K562 (cell line): ENCODE measurements around the gene LETM1. TPM values are rescaled to one million over a fixed set of nuclear protein-coding genes. Genes with fewer than 3 reads are reported as not detected.
A peak's percentile ranks its signal among the peaks of the same experiment; 100 is the strongest.

ENCODE experiments used
- ATAC-seq: fragments of 200-7000 bp; cut with Tn5 transposase; 3 replicates; pipeline ENCODE4 v1.9.1; 2020; ENCODE audit warnings: moderate library complexity
- BruUV-seq: library from RNA; stranded (reverse); fragments of 400-500 nt; replicated peaks from 2 replicates; lab custom pipeline; 2021; lab: Mats Ljungman, UMichigan
- CTCF ChIA-PET: fragments of 300-600 bp; formaldehyde crosslinking; extraction: SDS; loops from one replicate; lab custom pipeline; 2021; ENCODE audit warnings: low intra/inter-chr PET ratio; lab: Yijun Ruan, JAX
- POLR2A ChIA-PET: fragments of 300-600, 350-650 bp; sonication (Branson Sonifier 250); formaldehyde crosslinking; extraction: SDS; loops from one replicate; lab custom pipeline; 2021; ENCODE audit warnings: antibody characterized with exemption, inconsistent platforms; lab: Yijun Ruan, JAX
- DNase-seq, 4 experiments: peaks; one replicate each; pipeline versions ENCODE4 v3.0.0 to v3.0.0-alpha.2; 2011 to 2018; ENCODE audit warnings: low spot score in 3 of 4, mixed read lengths in 3 of 4; ENCODE audit errors: extremely low read depth in 1 of 4
- FAIRE-seq: peaks from 2 replicates; lab custom pipeline; 2011; peaks lifted over from hg19 to GRCh38; lab: Jason Lieb, UNC
- H2AFZ ChIP-seq: 2 replicates; pipeline ENCODE4 v1.6.0; 2011; ENCODE audit warnings: low read depth, low read length, control low read depth, inconsistent platforms
- H3K27ac ChIP-seq: fragments of 200-600 bp; 3 replicates; pipeline ENCODE4 v1.8.0; 2011; ENCODE audit warnings: low read depth, mild to moderate bottlenecking, control low read depth, inconsistent platforms, low read length, moderate library complexity, mixed read lengths; ENCODE audit errors: extremely low read depth
- H3K27me3 ChIP-seq, 2 experiments: fragments of 300-600 bp in 1 of 2; 2 replicates in 1 of 2; 3 replicates in 1 of 2; pipeline versions ENCODE4 v1.6.0 to v1.8.0; 2011; ENCODE audit warnings: inconsistent platforms in 2 of 2, low read length in 2 of 2, mild to moderate bottlenecking in 1 of 2, mixed read lengths in 1 of 2, moderate library complexity in 1 of 2; ENCODE audit not compliant: control insufficient read depth in 2 of 2, insufficient read depth in 2 of 2
- H3K36me3 ChIP-seq: fragments of 300-600 bp; 3 replicates; pipeline ENCODE4 v1.8.0; 2011; ENCODE audit warnings: mild to moderate bottlenecking, low read length, inconsistent platforms; ENCODE audit not compliant: control insufficient read depth, insufficient read depth
- H3K4me1 ChIP-seq, 2 experiments: fragments of 200-600 bp in 1 of 2; replicated peaks in 1 of 2; 2 replicates in 1 of 2; 3 replicates in 1 of 2; pipeline versions ENCODE4 v1.5.1 to v1.8.0; 2011; ENCODE audit warnings: inconsistent platforms in 2 of 2, low read length in 2 of 2, mild to moderate bottlenecking in 1 of 2, mixed read lengths in 1 of 2, moderate library complexity in 1 of 2; ENCODE audit not compliant: control insufficient read depth in 2 of 2, insufficient read depth in 2 of 2
- H3K4me2 ChIP-seq: 2 replicates; pipeline ENCODE4 v1.6.1; 2011; ENCODE audit warnings: low read length, control low read depth, inconsistent platforms, mixed read lengths; ENCODE audit not compliant: insufficient read depth
- H3K4me3 ChIP-seq: fragments of 200-600 bp; sonication (generic), shearing (Covaris generic); 2 replicates; pipeline ENCODE4 v1.5.1; 2016; ENCODE audit warnings: control low read depth, inconsistent platforms
- H3K79me2 ChIP-seq: fragments of 200-600 bp; 3 replicates; pipeline ENCODE4 v1.8.0; 2011; ENCODE audit warnings: low read length, inconsistent platforms; ENCODE audit not compliant: control insufficient read depth, insufficient read depth
- H3K9ac ChIP-seq, 2 experiments: 2 replicates each; pipeline versions ENCODE4 v1.6.0 to v1.6.1; 2011; ENCODE audit warnings: low read depth in 2 of 2, low read length in 2 of 2, control low read depth in 1 of 2, inconsistent platforms in 1 of 2, mild to moderate bottlenecking in 1 of 2, mixed read lengths in 1 of 2; ENCODE audit not compliant: insufficient read depth in 1 of 2
- H3K9me1 ChIP-seq: one replicate; pipeline ENCODE4 v1.6.0; 2011; ENCODE audit warnings: inconsistent platforms, mild to moderate bottlenecking, low read length, moderate library complexity; ENCODE audit not compliant: control insufficient read depth, insufficient read depth
- H3K9me3 ChIP-seq: replicated peaks from 2 replicates; pipeline ENCODE4 v1.5.1; 2011; ENCODE audit warnings: low read depth, low read length, inconsistent platforms; ENCODE audit not compliant: control insufficient read depth, insufficient read depth
- H4K20me1 ChIP-seq: replicated peaks from 2 replicates; pipeline ENCODE4 v1.6.1; 2011; ENCODE audit warnings: low read length, inconsistent platforms, mixed read lengths; ENCODE audit not compliant: control insufficient read depth, insufficient read depth
- ASH1L ChIP-seq: fragments of 450-650 bp; IDR thresholded peaks from 2 replicates; pipeline ENCODE4 v1.6.1; 2018; ENCODE audit warnings: borderline replicate concordance, mild to moderate bottlenecking, low read depth; ENCODE audit not compliant: partially characterized antibody
- CBFA2T2 ChIP-seq: fragments of 450-650 bp; conservative IDR thresholded peaks from 2 replicates; pipeline ENCODE4 v1.6.1; 2017; ENCODE audit warnings: mild to moderate bottlenecking
- ERF ChIP-seq: fragments of 450-650 bp; formaldehyde crosslinking; IDR thresholded peaks from 2 replicates; pipeline ENCODE4 v1.4.0; 2020; ENCODE audit warnings: mild to moderate bottlenecking, mixed read lengths
- ETS1 ChIP-seq: conservative IDR thresholded peaks from 2 replicates; pipeline ENCODE4 v1.6.1; 2011; ENCODE audit warnings: low read depth, mild to moderate bottlenecking, low read length; ENCODE audit not compliant: control insufficient read depth
- ETS2 ChIP-seq: IDR thresholded peaks from 2 replicates; pipeline ENCODE4 v1.6.1; 2016; ENCODE audit warnings: borderline replicate concordance, missing genetic modification characterization, mild to moderate bottlenecking, moderate library complexity, missing compliant biosample characterization; ENCODE audit not compliant: poor library complexity, severe bottlenecking
- FIP1L1 ChIP-seq: fragments of 200-400 bp; formaldehyde crosslinking; IDR thresholded peaks from 2 replicates; pipeline ENCODE4 v1.6.1; 2018; ENCODE audit warnings: mild to moderate bottlenecking, low read depth, low read length; ENCODE audit not compliant: poor library complexity, severe bottlenecking
- FOXP1 ChIP-seq: sonication (generic); formaldehyde crosslinking; IDR thresholded peaks from 2 replicates; pipeline ENCODE4 v1.8.0; 2022; ENCODE audit warnings: mild to moderate bottlenecking, missing genetic modification reagents
- HNRNPLL ChIP-seq: fragments of 200-400 bp; formaldehyde crosslinking; IDR thresholded peaks from 2 replicates; pipeline ENCODE4 v1.6.1; 2017; ENCODE audit warnings: low read length, low read depth, mild to moderate bottlenecking; ENCODE audit not compliant: poor library complexity, severe bottlenecking
- NFE2 ChIP-seq: IDR thresholded peaks from 2 replicates; pipeline ENCODE4 v1.6.1; 2014; ENCODE audit warnings: antibody characterized with exemption, low read depth
- NFYB ChIP-seq: IDR thresholded peaks from 2 replicates; pipeline ENCODE4 v1.6.1; 2011; ENCODE audit warnings: mild to moderate bottlenecking, moderate library complexity; ENCODE audit not compliant: insufficient read length; ENCODE audit errors: extremely low read depth
- OTX1 ChIP-seq: fragments of 450-650 bp; formaldehyde crosslinking; IDR thresholded peaks from 2 replicates; pipeline ENCODE4 v1.4.0; 2022; ENCODE audit warnings: mild to moderate bottlenecking
- SIRT6 ChIP-seq: IDR thresholded peaks from one replicate; pipeline ENCODE4 v1.6.1; 2012; ENCODE audit warnings: low read depth, mild to moderate bottlenecking, control low read depth, inconsistent platforms, low read length, moderate library complexity
- SMAD1 ChIP-seq: fragments of 150-350 bp; IDR thresholded peaks from 2 replicates; pipeline ENCODE4 v1.6.1; 2014; ENCODE audit warnings: low read length, low read depth; ENCODE audit not compliant: partially characterized antibody
- TAF7 ChIP-seq: fragments of 450-650 bp; IDR thresholded peaks from 2 replicates; pipeline ENCODE4 v1.6.1; 2016; ENCODE audit warnings: missing genetic modification characterization, missing compliant biosample characterization
- TCF7L2 ChIP-seq: fragments of 150-350 bp; IDR thresholded peaks from 2 replicates; pipeline ENCODE4 v1.6.1; 2016; ENCODE audit warnings: low read depth, mild to moderate bottlenecking, low read length, moderate library complexity
- TFAP4 ChIP-seq: sonication (generic); formaldehyde crosslinking; IDR thresholded peaks from 2 replicates; pipeline ENCODE4 v1.8.0; 2022; ENCODE audit warnings: missing genetic modification reagents, mild to moderate bottlenecking, moderate library complexity, borderline replicate concordance
- ZBTB8A ChIP-seq: fragments of 450-650 bp; IDR thresholded peaks from 2 replicates; pipeline ENCODE4 v1.6.1; 2018; ENCODE audit warnings: mild to moderate bottlenecking, moderate library complexity; ENCODE audit not compliant: partially characterized antibody
- ZFP91 ChIP-seq: sonication (generic); formaldehyde crosslinking; IDR thresholded peaks from 2 replicates; pipeline ENCODE4 v1.8.0; 2022; ENCODE audit warnings: mild to moderate bottlenecking, missing genetic modification reagents
- ZNF124 ChIP-seq: sonication (generic); formaldehyde crosslinking; IDR thresholded peaks from 2 replicates; pipeline ENCODE4 v1.8.1; 2022; ENCODE audit warnings: missing genetic modification reagents
- WGBS: fragments of 100-300 bp; shearing (Covaris generic); methylation state at CpG from one replicate; pipeline ENCODE4 v1.1.6; 2016; ENCODE audit warnings: low coverage, mixed read lengths; ENCODE audit not compliant: insufficient coverage; ENCODE audit errors: missing lambda C conversion rate; 5-methylcytosine and 5-hydroxymethylcytosine counted together
- in situ Hi-C: fragments of 300-500 bp; cut with MboI; formaldehyde crosslinking; loops from 4 replicates; pipeline ENCODE4 v1.15.0; 2018; ENCODE audit warnings: inconsistent platforms, mixed read lengths
- intact Hi-C: fragments of 100-400 bp; cut with micrococcal nuclease; formaldehyde crosslinking; loops from 2 replicates; pipeline ENCODE4 v1.14.2; 2022
- polyA plus RNA-seq, 8 experiments: library from polyadenylated mRNA; depleted of rRNA in 4 of 8; stranded (reverse) in 5 of 8; unstranded in 3 of 8; fragments of >200 nt; fragmentation: Nextera tagmentation in 2 of 8; fragmentation: Illumina TruSeq in 1 of 8; extraction: Ambion mirVana in 2 of 8; extraction: Trizol in 1 of 8; gene quantifications; 2 replicates each; pipeline versions ENCODE4 v1.2.1 to v1.2.3, GENCODE V29; 2011 to 2014; ENCODE audit warnings: inconsistent platforms in 1 of 8, missing spikeins in 1 of 8
- total RNA-seq, 7 experiments: library from RNA; depleted of rRNA in 6 of 7; stranded (reverse); fragments of >200 nt in 6 of 7; fragmentation: Illumina TruSeq in 2 of 7; extraction: Trizol in 2 of 7; gene quantifications; 2 replicates each; pipeline versions ENCODE4 v1.2.1 to v1.2.3, GENCODE V29; 2011 to 2021; ENCODE audit warnings: low replicate concordance in 1 of 7

LETM1 gene
- total and polyA plus RNA-seq, 9 of the 15 experiments (the other 6 are each of a cell fraction or from before 2014, with no cell fraction given), result 3.9 to 109 (median 35.0) TPM

GRCh38 chr4:1772853-1773538 is 83.0 kb downstream of the LETM1 start:
- no peak overlapping the region for H3K4me2 ChIP-seq
- H2AFZ ChIP-seq, result no peak overlapping the region
- H3K9me3 ChIP-seq, result no peaks in the 10 kb centered on the region
- no peaks in the 10 kb centered on the region for H3K36me3 ChIP-seq
- H3K27ac ChIP-seq, result no peak overlapping the region
- no peak overlapping the region for H3K4me3 ChIP-seq
- no peaks in the 10 kb centered on the region for H3K27me3 ChIP-seq
- WGBS, result 10% methylated on average over 23 of the region's 30 CpGs
- CTCF ChIA-PET, result no interaction called here
- H3K9ac ChIP-seq, result peak overlapping the region in 1 of 2 experiments; percentile 76; a peak in 1 of 4 replicates
- POLR2A ChIA-PET, result interaction anchor here (0.6 to 2.7 kb wide), 5 partner anchors 9 to 20 kb away, joined by 3 to 11 read pairs (median 5); partner anchors contain the start of gene FGFR3
- intact Hi-C loops, result no loop called here
- DNase-seq (peak in 2 of 4 experiments; percentile 36 to 43), ATAC-seq (no peak), FAIRE-seq (no peak)
- BruUV-seq, result no TSS peak
- in situ Hi-C loops, result no loop called here
- no peaks in the 10 kb centered on the region for H3K9me1 ChIP-seq
- H3K79me2 ChIP-seq, result no peaks in the 10 kb centered on the region
- no peaks in the 10 kb centered on the region for H4K20me1 ChIP-seq
- H3K4me1 ChIP-seq, result peaks cover 2 to 92% of the 10 kb centered on the region in 2 experiments; a peak in 4 of 5 replicates
- TF ChIP-seq CBFA2T2 (no peak), FIP1L1 (no peak), NFE2 (no peak), SMAD1 (no peak), TFAP4 (CRISPR knock-in tag) (peak; percentile 36; the same call in 1 of the 2 replicates), ETS1 (no peak), SIRT6 (no peak), ERF (CRISPR knock-in tag) (no peak), FOXP1 (CRISPR knock-in tag) (no peak), NFYB (peak; percentile 26), TCF7L2 (no peak), ASH1L (no peak), HNRNPLL (no peak), TAF7 (tag) (no peak), ETS2 (tag) (no peak), OTX1 (CRISPR knock-in tag) (no peak), ZNF124 (CRISPR knock-in tag) (no peak), ZFP91 (no peak), ZBTB8A (no peak)
